GM12801 (cell line): ENCODE measurements around the gene LORICRIN.

Experiments
- TF ChIP-seq, protein P1 (sequence below): IDR thresholded peaks from one replicate; pipeline ENCODE4 v1.5.1; 2011; ENCODE audit warnings: control low read depth; ENCODE audit not compliant: insufficient read length; ENCODE audit errors: extremely low read depth

LORICRIN gene

DNA sequence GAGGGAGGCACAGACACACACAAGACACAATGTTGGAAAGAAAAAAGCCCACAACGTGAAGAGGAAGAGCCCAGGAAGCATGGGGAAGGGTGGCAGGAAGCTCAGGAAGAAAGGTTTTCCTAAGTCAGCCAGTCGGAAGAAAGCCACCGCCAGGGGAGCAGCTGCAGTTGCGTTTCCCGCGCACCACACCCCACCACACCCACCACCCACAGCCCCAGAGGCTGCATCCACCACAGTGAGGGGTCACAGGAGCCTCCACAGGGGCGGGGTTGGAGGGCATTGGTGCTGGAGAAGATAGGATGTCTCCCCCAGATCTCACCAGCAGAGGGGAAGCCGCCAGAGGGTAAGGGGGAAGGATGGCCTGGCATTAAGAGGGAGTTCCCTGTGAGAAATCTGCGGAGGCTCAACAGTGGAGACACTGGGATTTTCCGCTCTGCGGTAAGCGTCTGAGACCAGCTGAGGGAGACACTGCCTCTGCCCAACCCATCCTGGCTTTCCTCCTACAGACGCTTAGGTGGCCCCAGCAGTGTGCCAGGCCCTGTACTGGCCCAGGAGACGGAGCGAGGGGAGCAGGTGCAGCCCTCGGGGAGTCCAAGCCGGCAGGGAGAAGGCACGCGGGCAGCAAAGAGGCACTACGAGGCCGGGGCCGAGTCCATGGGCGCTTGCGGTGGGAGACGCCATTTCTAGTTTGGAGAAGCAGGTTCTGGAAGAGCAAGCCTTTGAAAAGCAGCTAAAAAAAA, 33.4 kb downstream of the LORICRIN start:
- TF ChIP-seq, protein P1, sequence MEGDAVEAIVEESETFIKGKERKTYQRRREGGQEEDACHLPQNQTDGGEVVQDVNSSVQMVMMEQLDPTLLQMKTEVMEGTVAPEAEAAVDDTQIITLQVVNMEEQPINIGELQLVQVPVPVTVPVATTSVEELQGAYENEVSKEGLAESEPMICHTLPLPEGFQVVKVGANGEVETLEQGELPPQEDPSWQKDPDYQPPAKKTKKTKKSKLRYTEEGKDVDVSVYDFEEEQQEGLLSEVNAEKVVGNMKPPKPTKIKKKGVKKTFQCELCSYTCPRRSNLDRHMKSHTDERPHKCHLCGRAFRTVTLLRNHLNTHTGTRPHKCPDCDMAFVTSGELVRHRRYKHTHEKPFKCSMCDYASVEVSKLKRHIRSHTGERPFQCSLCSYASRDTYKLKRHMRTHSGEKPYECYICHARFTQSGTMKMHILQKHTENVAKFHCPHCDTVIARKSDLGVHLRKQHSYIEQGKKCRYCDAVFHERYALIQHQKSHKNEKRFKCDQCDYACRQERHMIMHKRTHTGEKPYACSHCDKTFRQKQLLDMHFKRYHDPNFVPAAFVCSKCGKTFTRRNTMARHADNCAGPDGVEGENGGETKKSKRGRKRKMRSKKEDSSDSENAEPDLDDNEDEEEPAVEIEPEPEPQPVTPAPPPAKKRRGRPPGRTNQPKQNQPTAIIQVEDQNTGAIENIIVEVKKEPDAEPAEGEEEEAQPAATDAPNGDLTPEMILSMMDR: no peak

DNA sequence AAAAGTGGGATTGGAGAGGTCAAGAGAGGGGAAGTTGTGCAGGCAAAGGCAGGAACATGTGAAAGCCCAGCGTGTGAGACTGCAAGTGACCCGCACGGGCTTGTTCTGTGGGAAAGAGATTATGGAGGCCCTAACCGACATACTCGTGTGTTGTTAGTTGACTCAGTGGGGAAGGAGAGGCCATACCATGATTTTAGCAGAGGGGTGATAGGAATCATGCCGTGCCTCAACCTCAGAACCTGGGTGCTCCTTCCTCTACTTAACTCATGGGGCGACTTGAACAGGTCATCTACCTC, 33.9 kb downstream of the LORICRIN start:
- TF ChIP-seq, protein P1: no peak

DNA sequence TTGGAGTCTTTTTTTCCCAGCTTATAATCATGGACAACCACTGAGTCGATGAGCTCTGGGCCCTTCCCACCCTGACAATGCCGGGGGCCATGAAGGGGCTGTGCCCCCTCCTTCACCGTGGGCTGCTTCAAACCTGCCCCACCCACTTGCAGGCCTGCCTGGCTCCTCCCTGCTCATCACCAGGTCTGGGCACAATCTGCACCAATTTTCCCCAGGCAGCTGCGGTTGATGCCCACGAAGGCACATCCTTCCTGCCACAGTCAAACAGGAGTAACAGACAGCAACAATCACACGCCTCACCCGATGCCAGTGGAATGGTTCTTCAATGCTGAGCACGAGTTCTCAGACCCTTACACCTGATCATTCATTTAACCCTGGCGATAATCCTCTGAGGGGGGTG, 34.4 kb downstream of the LORICRIN start:
- TF ChIP-seq, protein P1: no peak

DNA sequence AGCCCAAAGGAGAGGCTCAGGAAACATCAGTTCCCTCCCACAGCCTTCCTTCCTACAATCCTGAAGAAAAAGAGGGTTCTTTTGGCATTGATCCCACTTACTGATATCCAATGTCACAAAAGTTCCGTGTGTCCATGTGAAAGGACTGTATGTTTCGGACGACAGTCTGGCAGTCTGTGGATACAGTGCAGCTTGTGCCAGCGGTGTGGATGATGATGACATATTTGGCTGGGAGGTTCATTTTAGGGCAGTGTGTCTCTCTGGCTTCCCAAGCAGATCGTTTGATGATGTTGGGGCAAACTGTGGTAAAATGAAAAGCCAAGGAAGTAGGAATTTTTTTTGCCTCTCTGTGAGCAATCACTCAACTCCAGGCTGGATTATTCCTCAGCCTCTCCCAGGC, 42.8 kb downstream of the LORICRIN start:
- TF ChIP-seq, protein P1: no peak

DNA sequence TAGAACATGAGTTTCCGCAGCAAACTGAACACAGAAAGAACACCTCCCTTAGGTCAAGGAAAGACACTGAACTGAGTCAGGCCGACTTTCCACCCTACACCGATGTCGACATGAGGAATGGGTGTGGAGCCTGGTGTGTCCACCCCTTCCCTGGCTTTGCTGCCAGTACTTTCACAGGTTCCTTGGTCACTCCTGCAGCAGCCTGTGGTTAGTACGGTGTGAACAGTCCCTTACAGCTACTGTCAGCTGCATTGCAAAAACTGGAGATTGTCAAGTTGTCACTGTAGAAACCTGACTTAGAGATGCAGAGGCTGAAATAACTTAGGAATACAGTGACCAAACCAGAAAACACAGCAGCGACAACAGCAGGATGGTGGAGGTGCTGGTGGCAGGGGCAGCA, 46.2 kb downstream of the LORICRIN start:
- TF ChIP-seq, protein P1: no peak

DNA sequence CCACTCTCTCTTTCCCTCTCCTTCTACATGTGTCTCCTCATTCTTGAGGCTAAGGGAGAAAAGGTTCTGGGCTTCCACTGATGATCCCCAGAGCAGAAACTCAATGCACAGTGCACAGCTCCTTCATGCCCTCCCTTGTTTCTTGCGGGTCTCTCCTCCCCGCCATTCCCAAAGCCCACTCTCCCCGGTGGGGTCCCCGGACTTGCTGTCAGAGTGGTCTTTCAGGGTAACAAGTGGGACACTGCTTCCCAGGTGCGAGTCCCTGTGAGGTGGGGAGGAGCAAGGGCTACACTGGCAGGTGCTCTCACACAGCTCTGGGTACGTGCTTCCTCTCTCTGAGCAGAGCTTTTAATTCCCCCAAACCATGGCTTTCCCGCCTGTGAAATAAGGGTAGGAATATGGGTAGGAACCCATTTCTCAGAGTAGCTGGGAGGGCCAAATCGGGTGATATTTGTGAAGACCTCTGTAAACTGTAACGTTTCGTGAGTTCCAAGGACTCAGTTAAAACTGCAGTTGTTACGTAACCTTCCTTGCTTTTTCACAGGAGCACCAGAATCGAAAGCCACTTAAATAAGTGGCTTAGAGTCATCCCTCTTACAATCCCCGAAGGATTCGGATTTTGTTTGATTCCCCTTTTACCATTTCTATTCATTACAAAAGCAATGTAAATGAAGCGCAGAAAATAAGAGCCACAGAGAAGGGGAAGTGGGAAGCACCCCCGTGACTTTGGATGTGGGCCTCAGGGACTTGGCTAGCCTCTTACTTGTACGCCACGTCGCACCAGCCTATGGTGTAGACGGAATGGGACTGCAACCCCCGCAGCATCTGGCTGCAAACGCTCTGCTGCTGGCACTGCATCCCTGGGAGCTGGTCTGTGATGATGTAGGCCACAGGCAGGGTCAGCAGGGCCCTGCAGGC, 47.1 kb downstream of the LORICRIN start:
- TF ChIP-seq, protein P1: no peak

DNA sequence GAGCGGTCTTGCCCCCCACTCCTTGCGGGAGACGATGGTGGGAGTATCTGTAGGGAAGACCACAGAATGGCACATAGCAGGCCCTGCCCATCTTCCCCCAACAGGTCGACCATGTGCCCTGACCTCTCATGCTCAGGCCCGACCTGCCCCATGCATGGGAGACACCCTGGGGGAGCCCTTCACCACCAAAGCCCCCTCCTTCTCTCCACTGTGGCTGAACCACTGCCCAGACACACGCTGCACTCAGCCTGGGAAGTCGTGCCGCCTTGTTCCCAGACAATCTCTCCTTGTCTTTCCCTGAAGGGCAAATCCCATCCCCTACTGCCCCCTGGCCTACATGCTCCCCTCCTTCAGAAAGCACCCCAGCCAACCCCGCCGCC, 47.7 kb downstream of the LORICRIN start:
- TF ChIP-seq, protein P1: no peak
